ENCODE results near the gene SLC44A5. TPM values are rescaled to one million over a fixed set of nuclear protein-coding genes. Genes with fewer than 3 reads are reported as not detected.

The SLC44A5 gene
- total and polyA plus RNA-seq, 4 donors, result 0.13 to 1.1 (median 0.22) TPM

GRCh38 chr1:75243124-75243523, 367.8 kb downstream of the SLC44A5 start:
- no peak for TF ChIP-seq FOXA1 (IDR thresholded peaks at IDR 0.05)
- no peak for TF ChIP-seq ZBTB33 (IDR thresholded peaks at IDR 0.05)
- no peak for TF ChIP-seq NR2F2 (IDR thresholded peaks at IDR 0.05)
- TF ChIP-seq MAX (IDR thresholded peaks at IDR 0.05), result no peak
- no peak for TF ChIP-seq RAD21 (IDR thresholded peaks at IDR 0.05)
- TF ChIP-seq EGR1 (IDR thresholded peaks at IDR 0.05; ENCODE audit: low read depth in 2 of 2), result no peak
- no peak for TF ChIP-seq GABPA (IDR thresholded peaks at IDR 0.05 in 1 of 2, conservative IDR thresholded peaks at IDR 0.05 in 1 of 2)
- no peak for TF ChIP-seq JUND (IDR thresholded peaks at IDR 0.05)
- no peak for TF ChIP-seq YY1 (IDR thresholded peaks at IDR 0.05)
- H3K27me3 ChIP-seq (ENCODE audit: control insufficient read depth in 4 of 4, insufficient read depth in 4 of 4, low read length in 3 of 4), result peaks cover 0 to 6% (median 0%) of the 10 kb centered on the region in 4 donors
- no peak overlapping the region for H3K27ac ChIP-seq (ENCODE audit: low read depth in 1 of 2, low read length in 2 of 2)
- WGBS, result 73% methylated on average over 1 of the region's 1 CpG
- no peaks in the 10 kb centered on the region for H3K4me1 ChIP-seq (ENCODE audit: control insufficient read depth in 4 of 4, insufficient read depth in 4 of 4, low read length in 3 of 4)
- H3K9me3 ChIP-seq (ENCODE audit: control insufficient read depth in 4 of 4, low read length in 3 of 4), result no peaks in the 10 kb centered on the region
- H3K4me3 ChIP-seq (ENCODE audit: low read depth in 1 of 3, low read length in 3 of 3), result no peak overlapping the region
- no peaks in the 10 kb centered on the region for H3K36me3 ChIP-seq (ENCODE audit: control insufficient read depth in 4 of 4, insufficient read depth in 3 of 4, low read depth in 1 of 4, low read length in 3 of 4)
- H3K9ac ChIP-seq (ENCODE audit: low read depth in 1 of 2, low read length in 2 of 2), result no peak overlapping the region
- DNase-seq (ENCODE audit: low spot score), result no peak

- Histone ChIP-seq H3K9me3 (ENCODE audit: control insufficient read depth in 4 of 4, low read length in 3 of 4) (no peaks in the 10 kb centered on the region), H3K27ac (ENCODE audit: low read depth in 1 of 2, low read length in 2 of 2) (no peak overlapping the region), H3K4me1 (ENCODE audit: control insufficient read depth in 4 of 4, insufficient read depth in 4 of 4, low read length in 3 of 4) (no peaks in the 10 kb centered on the region), H3K36me3 (ENCODE audit: control insufficient read depth in 4 of 4, insufficient read depth in 3 of 4, low read depth in 1 of 4, low read length in 3 of 4) (no peaks in the 10 kb centered on the region), H3K27me3 (ENCODE audit: control insufficient read depth in 4 of 4, insufficient read depth in 4 of 4, low read length in 3 of 4) (peaks cover 0 to 2% (median 0%) of the 10 kb centered on the region in 4 donors), H3K9ac (ENCODE audit: low read depth in 1 of 2, low read length in 2 of 2) (no peak overlapping the region), H3K4me3 (ENCODE audit: low read depth in 1 of 3, low read length in 3 of 3) (no peak overlapping the region)
- no peak for DNase-seq (ENCODE audit: low spot score)
- TF ChIP-seq REST (IDR thresholded peaks at IDR 0.05), result no peak
- no peak for TF ChIP-seq ATF3 (IDR thresholded peaks at IDR 0.05)
- no peak for TF ChIP-seq GABPA (IDR thresholded peaks at IDR 0.05 in 1 of 2, conservative IDR thresholded peaks at IDR 0.05 in 1 of 2)
- TF ChIP-seq NR2F2 (IDR thresholded peaks at IDR 0.05), result no peak
- no peak for TF ChIP-seq ZBTB33 (IDR thresholded peaks at IDR 0.05)
- no peak for TF ChIP-seq EGR1 (IDR thresholded peaks at IDR 0.05; ENCODE audit: low read depth in 2 of 2)
- no peak for TF ChIP-seq HNF4A (conservative IDR thresholded peaks at IDR 0.05)
- no peak for TF ChIP-seq SP1 (IDR thresholded peaks at IDR 0.05)
- no peak for TF ChIP-seq FOXA2 (IDR thresholded peaks at IDR 0.05)
- TF ChIP-seq CTCF (IDR thresholded peaks at IDR 0.05; ENCODE audit: low read depth, low read length, missing input control), result no peak
- TF ChIP-seq MAX (IDR thresholded peaks at IDR 0.05), result no peak
- no peak for TF ChIP-seq FOXA1 (IDR thresholded peaks at IDR 0.05)
- TF ChIP-seq RXRA (IDR thresholded peaks at IDR 0.05), result no peak
- TF ChIP-seq HNF4G (IDR thresholded peaks at IDR 0.05), result no peak
- TF ChIP-seq YY1 (IDR thresholded peaks at IDR 0.05), result no peak
- no peak for TF ChIP-seq JUND (IDR thresholded peaks at IDR 0.05)
These were observed 373.6 kb downstream of the SLC44A5 start for GRCh38 chr1:75237316-75237715.
